GM10847 (cell line): ENCODE measurements around the gene GAMT.

Experiments
- POLR2A ChIP-seq: IDR thresholded peaks from 2 replicates; pipeline ENCODE4 v1.6.1; 2011; ENCODE audit not compliant: insufficient read length; ENCODE audit errors: extremely low read depth

Gene GAMT

DNA sequence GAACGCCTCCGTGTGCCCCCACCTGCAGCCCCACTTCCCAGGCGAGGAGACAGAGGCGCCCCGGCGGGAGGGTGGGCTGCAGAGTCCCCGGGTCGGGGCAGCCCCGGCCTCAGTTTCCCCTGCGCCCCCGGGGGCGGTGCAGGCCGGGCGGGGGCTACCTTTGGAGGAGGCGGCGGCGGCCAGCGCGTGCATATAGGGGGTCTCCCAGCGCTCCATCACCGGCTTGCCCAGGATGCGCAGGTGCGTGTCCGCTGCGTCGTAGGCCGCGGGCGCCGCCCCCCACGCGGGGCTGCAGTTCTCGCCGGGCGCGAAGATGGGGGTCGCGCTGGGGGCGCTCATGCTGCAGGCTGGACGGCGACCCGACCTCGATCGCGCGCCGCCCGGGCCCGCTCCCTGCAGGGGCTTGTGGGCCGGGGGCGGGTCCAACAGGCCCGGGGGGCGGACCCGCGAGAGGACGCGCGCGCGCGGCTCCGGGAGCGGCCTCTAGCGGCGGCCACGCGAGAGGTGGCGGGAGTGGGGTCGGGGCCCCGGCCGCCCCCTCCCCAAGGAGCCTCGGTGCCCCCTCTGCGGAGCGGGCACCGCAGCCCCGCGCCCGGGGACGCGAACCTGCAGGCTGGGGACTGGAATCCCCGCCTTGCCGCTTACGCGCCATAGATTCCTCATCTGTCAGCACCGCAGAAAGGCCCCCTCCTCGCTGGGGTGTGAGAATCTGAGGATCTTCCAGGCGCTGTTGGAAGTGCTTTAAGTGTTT is at the start of gene GAMT:
TSS of gene GAMT (minus strand) at position 405 of the 751 bp plus-strand sequence. CDS start at position 339, 66 bp downstream.
- TF ChIP-seq POLR2A = peak; percentile 20

GRCh38 chr19:1449467-1450442 is 48.4 kb upstream of the GAMT start, which contains the start of gene APC2:
Gene APC2, plus strand, starts transcription at chr19:1450121. Its CDS starts 2,881 bp downstream, at chr19:1453002.
- no peak for TF ChIP-seq POLR2A

GRCh38 chr19:1447944-1448343 is 46.6 kb upstream of the GAMT start:
- TF ChIP-seq POLR2A = no peak

GRCh38 chr19:1447504-1447903 is 46.2 kb upstream of the GAMT start:
- TF ChIP-seq POLR2A = no peak

DNA sequence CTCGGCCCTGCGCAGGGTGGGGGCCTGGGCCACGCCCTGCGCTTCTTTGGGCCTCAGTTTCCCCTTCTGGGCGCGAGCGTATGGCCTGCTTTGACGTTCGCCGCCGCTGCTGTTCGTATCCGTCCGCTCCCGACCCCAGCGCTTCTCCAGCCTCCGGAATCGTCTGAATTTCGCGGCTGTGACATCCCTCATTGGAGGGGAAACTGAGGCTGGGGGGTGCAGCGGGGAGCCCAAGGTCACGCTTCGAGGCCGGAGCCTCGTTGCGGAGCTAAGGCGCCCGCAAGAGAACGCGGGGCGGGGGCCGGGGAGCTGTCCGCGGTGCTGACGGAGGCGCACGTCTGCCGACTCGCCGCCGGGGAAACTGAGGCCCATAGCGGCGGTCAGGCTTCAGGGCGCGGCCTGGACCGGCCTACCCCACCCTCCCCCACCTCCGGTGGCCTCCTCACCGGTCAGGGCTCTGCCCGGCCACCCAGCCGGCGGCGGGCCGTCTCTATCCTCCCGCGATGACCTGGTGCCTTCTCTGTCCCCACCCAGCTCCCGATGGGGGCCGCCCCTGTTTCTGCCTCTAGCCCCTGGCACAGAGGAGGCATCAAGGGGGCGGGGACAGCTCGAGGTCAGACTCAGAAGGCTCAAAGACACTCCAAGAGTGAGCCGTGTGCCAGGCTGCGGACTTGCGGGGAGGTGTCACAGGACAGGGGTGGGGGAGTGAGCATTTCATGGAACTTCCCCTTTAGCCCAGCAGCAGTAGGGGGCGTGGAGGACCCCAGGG is 45.6 kb upstream of the GAMT start:
- no peak for TF ChIP-seq POLR2A

- TF ChIP-seq POLR2A = no peak
Measured at GRCh38 chr19:1445932-1446712, 44.8 kb upstream of the GAMT start.

GRCh38 chr19:1445185-1445931 is 44.0 kb upstream of the GAMT start:
- no peak for TF ChIP-seq POLR2A

DNA sequence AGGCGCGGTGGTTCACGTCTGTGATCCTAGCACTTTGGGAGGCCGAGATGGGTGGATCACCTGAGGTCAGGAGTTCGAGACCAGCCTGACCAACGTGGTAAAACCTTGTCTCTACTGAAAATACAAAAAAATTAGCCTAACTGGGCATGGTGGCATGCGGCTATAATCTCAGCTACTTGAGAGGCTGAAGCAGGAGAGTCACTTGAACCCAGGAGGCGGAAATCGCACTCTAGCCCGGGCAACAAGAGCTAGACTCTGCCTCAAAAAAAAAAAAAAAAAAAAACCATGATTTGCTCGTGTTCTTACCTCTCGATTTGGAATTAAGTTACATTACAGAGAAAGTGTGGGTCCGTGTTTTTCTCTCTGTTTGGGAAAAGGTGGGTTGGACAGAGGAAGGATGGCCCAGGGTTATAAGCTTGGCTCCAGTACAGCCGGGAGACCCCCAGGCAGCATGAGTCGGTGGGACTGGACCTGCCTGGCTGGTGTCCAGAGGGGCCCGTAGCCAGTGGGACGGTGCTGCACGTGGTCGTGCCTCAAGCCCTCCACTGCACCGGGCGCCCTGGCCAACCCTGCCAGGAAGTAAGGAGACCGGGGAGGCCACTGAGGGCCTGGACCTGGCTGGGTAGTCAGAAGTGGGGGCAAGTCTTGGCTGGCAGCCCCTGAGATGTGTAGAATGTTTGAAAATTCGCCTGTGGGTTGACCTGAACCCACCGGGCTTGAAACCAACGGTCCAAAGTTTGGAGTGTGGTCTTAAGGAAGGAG is 40.5 kb upstream of the GAMT start:
- TF ChIP-seq POLR2A = no peak

GRCh38 chr19:1441022-1441426 is 39.7 kb upstream of the GAMT start:
- TF ChIP-seq POLR2A = no peak

GRCh38 chr19:1440418-1440801 is 39.1 kb upstream of the GAMT start:
- TF ChIP-seq POLR2A = no peak

- TF ChIP-seq POLR2A = no peak
Measured at GRCh38 chr19:1438933-1439354, 37.6 kb upstream of the GAMT start.

GRCh38 chr19:1438035-1438932 is 36.9 kb upstream of the GAMT start, which contains the start of gene RPS15:
Gene RPS15, plus strand, starts transcription at chr19:1438396. Its CDS starts 30 bp downstream, at chr19:1438426.
- TF ChIP-seq POLR2A = peak; percentile 99
